ENCODE data around the gene EPB41L4A. TPM values are rescaled to one million over a fixed set of nuclear protein-coding genes. Genes with fewer than 3 reads are reported as not detected.

Gene EPB41L4A
- total RNA-seq, 1 experiment from 2014 or later: 0.87 TPM

DNA sequence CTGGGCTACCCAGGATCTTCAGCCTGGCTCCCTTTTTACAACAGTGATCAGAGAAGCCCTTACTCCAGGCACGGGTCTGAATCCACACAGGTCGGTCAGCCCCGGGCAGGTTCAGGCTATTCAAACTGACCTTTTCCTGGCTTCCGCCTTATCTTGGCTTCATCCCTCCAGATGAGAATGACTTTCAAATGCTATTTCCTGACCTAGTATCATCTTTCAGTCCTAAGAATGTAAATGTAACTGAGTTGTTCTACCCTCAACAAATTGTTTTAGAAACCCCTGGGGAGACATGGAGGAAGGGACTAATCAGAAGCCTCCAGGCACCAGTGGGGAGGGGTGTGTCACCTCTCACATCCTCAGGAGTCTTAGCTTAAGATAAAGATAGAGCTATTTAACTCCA is 213.2 kb downstream of the EPB41L4A start:
- CTCF ChIA-PET: no interaction called here
- intact Hi-C loops (cut with micrococcal nuclease; ENCODE audit: unreplicated experiment) (no loop called here), in situ Hi-C loops (cut with HindIII; ENCODE audit: low pct_unique_long_range_greater_than_20kb, low sequenced_read_pairs) (no loop called here)
- DNase-seq (ENCODE audit: low read depth, low spot score) (no peak), ATAC-seq (no peak)
- H3K36me3 ChIP-seq (ENCODE audit: control insufficient read depth, insufficient read depth, low read length): no peaks in the 10 kb centered on the region
- H3K27me3 ChIP-seq (ENCODE audit: control insufficient read depth, insufficient read depth, low read length): no peaks in the 10 kb centered on the region
- no peak for TF ChIP-seq TCF7L2 (IDR thresholded peaks at IDR 0.05; ENCODE audit: low read depth, low read length)
- no peaks in the 10 kb centered on the region for H3K4me1 ChIP-seq (ENCODE audit: control insufficient read depth, insufficient read depth, low read length)
- H3K4me3 ChIP-seq (ENCODE audit: low read depth in 2 of 2, low read length in 2 of 2): no peak overlapping the region
- no peak overlapping the region for H3K27ac ChIP-seq (ENCODE audit: low read length)
- H3K9me3 ChIP-seq (ENCODE audit: control insufficient read depth, insufficient read depth, low read depth, low read length): no peaks in the 10 kb centered on the region
- BruUV-seq (replicated peaks): no TSS peak
- POLR2A ChIA-PET: no interaction called here

DNA sequence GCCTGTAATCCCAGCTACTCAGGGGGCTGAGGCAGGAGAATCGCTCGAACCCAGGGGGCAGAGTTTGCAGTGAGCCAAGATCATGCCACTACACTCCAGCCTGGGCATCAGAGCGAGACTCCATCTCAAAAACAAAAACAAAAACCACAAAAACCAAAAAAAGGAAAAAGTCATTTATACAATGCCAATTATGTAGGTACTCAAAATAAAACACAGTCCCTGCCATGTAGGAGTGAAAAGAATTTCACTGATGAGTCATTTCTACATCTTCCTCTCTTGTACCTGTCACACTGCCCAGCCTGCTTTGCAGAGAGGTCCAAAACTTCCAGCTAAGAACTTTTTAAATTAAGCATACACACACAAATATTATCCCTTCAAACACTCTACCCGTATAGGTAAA is 215.8 kb downstream of the EPB41L4A start:
- no TSS peak for BruUV-seq (replicated peaks)

DNA sequence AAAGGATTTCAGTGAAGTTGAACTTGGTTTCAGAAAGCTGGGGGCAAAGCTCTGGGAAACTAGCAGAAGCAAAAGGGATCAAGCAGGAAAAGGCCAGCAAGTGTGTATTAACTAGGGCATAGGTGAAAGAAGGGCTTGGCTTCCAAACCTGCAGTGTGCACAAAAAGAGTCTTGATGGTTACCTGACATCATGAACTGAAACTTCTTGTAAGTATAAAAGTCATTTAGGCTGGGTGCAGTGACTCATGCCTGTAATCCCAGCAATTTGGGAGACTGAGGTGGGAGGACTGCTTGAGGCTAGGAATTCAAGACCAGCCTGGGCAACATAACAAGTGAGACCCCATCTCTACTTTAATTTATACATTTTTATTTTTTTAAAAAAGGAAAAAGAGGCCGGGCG is 216.4 kb downstream of the EPB41L4A start:
- Histone ChIP-seq H3K4me1 (ENCODE audit: control insufficient read depth, insufficient read depth, low read length) (no peaks in the 10 kb centered on the region), H3K4me3 (ENCODE audit: low read depth in 2 of 2, low read length in 2 of 2) (no peak overlapping the region), H3K27ac (ENCODE audit: low read length) (no peak overlapping the region), H3K9me3 (ENCODE audit: control insufficient read depth, insufficient read depth, low read depth, low read length) (no peaks in the 10 kb centered on the region), H3K27me3 (ENCODE audit: control insufficient read depth, insufficient read depth, low read length) (peaks cover 4% of the 10 kb centered on the region; the same call in 1 of the 2 replicates), H3K36me3 (ENCODE audit: control insufficient read depth, insufficient read depth, low read length) (no peaks in the 10 kb centered on the region)
- no TSS peak for BruUV-seq (replicated peaks)
- intact Hi-C loops (cut with micrococcal nuclease; ENCODE audit: unreplicated experiment): no loop called here
- ChIA-PET POLR2A (no interaction called here), CTCF (no interaction called here)
- TF ChIP-seq, protein P1, sequence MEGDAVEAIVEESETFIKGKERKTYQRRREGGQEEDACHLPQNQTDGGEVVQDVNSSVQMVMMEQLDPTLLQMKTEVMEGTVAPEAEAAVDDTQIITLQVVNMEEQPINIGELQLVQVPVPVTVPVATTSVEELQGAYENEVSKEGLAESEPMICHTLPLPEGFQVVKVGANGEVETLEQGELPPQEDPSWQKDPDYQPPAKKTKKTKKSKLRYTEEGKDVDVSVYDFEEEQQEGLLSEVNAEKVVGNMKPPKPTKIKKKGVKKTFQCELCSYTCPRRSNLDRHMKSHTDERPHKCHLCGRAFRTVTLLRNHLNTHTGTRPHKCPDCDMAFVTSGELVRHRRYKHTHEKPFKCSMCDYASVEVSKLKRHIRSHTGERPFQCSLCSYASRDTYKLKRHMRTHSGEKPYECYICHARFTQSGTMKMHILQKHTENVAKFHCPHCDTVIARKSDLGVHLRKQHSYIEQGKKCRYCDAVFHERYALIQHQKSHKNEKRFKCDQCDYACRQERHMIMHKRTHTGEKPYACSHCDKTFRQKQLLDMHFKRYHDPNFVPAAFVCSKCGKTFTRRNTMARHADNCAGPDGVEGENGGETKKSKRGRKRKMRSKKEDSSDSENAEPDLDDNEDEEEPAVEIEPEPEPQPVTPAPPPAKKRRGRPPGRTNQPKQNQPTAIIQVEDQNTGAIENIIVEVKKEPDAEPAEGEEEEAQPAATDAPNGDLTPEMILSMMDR (IDR thresholded peaks at IDR 0.05): no peak
- no peak for TF ChIP-seq TCF7L2 (IDR thresholded peaks at IDR 0.05; ENCODE audit: low read depth, low read length)
- no peak for TF ChIP-seq POLR2AphosphoS5 (IDR thresholded peaks at IDR 0.05; ENCODE audit: low read depth, low read length)
- TF ChIP-seq SIN3A (IDR thresholded peaks at IDR 0.05; ENCODE audit: borderline replicate concordance, insufficient read depth, low read depth, low read length): no peak
- TF ChIP-seq, protein P2, sequence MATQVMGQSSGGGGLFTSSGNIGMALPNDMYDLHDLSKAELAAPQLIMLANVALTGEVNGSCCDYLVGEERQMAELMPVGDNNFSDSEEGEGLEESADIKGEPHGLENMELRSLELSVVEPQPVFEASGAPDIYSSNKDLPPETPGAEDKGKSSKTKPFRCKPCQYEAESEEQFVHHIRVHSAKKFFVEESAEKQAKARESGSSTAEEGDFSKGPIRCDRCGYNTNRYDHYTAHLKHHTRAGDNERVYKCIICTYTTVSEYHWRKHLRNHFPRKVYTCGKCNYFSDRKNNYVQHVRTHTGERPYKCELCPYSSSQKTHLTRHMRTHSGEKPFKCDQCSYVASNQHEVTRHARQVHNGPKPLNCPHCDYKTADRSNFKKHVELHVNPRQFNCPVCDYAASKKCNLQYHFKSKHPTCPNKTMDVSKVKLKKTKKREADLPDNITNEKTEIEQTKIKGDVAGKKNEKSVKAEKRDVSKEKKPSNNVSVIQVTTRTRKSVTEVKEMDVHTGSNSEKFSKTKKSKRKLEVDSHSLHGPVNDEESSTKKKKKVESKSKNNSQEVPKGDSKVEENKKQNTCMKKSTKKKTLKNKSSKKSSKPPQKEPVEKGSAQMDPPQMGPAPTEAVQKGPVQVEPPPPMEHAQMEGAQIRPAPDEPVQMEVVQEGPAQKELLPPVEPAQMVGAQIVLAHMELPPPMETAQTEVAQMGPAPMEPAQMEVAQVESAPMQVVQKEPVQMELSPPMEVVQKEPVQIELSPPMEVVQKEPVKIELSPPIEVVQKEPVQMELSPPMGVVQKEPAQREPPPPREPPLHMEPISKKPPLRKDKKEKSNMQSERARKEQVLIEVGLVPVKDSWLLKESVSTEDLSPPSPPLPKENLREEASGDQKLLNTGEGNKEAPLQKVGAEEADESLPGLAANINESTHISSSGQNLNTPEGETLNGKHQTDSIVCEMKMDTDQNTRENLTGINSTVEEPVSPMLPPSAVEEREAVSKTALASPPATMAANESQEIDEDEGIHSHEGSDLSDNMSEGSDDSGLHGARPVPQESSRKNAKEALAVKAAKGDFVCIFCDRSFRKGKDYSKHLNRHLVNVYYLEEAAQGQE (IDR thresholded peaks at IDR 0.05; ENCODE audit: insufficient read depth in 1 of 2, low read depth in 2 of 2, low read length in 1 of 2): no peak
- no peak for ATAC-seq
- in situ Hi-C loops (cut with HindIII; ENCODE audit: low pct_unique_long_range_greater_than_20kb, low sequenced_read_pairs): no loop called here
- DNase-seq (ENCODE audit: low read depth, low spot score): no peak

More for the DNA sequence above, 215.8 kb downstream of the EPB41L4A start:
- DNase-seq (ENCODE audit: low read depth, low spot score) (no peak), ATAC-seq (no peak)
- Histone ChIP-seq H3K9me3 (ENCODE audit: control insufficient read depth, insufficient read depth, low read depth, low read length) (no peaks in the 10 kb centered on the region), H3K4me3 (ENCODE audit: low read depth in 2 of 2, low read length in 2 of 2) (no peak overlapping the region), H3K4me1 (ENCODE audit: control insufficient read depth, insufficient read depth, low read length) (no peaks in the 10 kb centered on the region), H3K27ac (ENCODE audit: low read length) (no peak overlapping the region), H3K36me3 (ENCODE audit: control insufficient read depth, insufficient read depth, low read length) (no peaks in the 10 kb centered on the region), H3K27me3 (ENCODE audit: control insufficient read depth, insufficient read depth, low read length) (peaks cover 4% of the 10 kb centered on the region; the same call in 1 of the 2 replicates)
- ChIA-PET POLR2A (no interaction called here), CTCF (no interaction called here)
- TF ChIP-seq, protein P1 (IDR thresholded peaks at IDR 0.05): no peak
- TF ChIP-seq SIN3A (IDR thresholded peaks at IDR 0.05; ENCODE audit: borderline replicate concordance, insufficient read depth, low read depth, low read length) (no peak), POLR2AphosphoS5 (IDR thresholded peaks at IDR 0.05; ENCODE audit: low read depth, low read length) (no peak), TCF7L2 (IDR thresholded peaks at IDR 0.05; ENCODE audit: low read depth, low read length) (no peak)
- TF ChIP-seq, protein P2 (IDR thresholded peaks at IDR 0.05; ENCODE audit: insufficient read depth in 1 of 2, low read depth in 2 of 2, low read length in 1 of 2): no peak
- intact Hi-C loops (cut with micrococcal nuclease; ENCODE audit: unreplicated experiment) (no loop called here), in situ Hi-C loops (cut with HindIII; ENCODE audit: low pct_unique_long_range_greater_than_20kb, low sequenced_read_pairs) (no loop called here)
